Stimulated activated CD4-positive, alpha-beta T cell treated with anti-CD3 and anti-CD28 coated beads, Interleukin-2, amount 100 ng/mL, for 4 hours (primary cell): ENCODE measurements around the gene COA3.

Experiments used
- DNase-seq: peaks from one replicate; pipeline ENCODE4 v3.0.0-alpha.2; 2020; ENCODE audit warnings: low read depth

COA3 gene

GRCh38 chr17:42750739-42751344, 47.7 kb downstream of the COA3 start:
- DNase-seq, result no peak

DNA sequence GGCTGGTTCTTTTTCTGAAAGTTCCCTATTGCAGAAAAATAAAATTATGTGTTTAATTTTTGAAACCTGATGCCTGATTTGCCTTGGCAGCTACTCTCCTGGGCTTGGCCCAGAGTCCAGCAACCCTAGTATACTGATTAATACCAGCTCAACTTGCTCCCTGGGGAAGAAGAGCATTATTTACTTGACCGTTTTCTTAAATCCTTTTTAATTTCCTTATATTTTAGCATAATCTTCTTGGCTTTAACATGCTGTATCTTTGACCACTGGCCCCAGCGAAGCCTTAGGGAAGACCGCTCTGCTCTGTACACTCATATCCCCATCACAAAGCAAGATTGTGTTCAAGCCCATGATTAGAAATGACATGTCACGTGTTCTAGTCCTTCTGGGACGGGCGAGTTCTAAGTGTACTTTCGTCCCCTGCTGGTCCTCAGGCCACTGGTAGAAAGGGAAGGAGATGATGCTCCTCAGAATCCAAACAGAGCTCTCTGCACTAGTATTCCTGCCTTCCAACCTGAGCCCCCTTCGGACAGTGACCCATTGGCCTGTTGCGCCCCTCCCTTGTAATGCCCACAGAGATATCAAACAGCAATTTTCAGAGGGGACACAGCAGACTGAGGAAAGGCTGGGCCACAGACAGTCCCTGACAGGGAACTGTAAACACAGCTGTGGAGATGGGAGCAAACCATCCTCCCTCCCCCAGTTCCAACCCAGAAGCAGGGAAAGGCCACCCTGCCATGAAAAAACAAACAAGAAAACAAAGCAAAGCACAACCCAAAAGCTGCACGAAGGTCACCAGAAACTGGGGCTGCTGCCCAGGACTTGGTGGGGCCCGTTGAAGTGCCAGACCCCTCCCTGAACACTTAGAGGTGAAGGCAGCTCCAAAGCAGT, 49.4 kb downstream of the COA3 start:
- no peak for DNase-seq

DNA sequence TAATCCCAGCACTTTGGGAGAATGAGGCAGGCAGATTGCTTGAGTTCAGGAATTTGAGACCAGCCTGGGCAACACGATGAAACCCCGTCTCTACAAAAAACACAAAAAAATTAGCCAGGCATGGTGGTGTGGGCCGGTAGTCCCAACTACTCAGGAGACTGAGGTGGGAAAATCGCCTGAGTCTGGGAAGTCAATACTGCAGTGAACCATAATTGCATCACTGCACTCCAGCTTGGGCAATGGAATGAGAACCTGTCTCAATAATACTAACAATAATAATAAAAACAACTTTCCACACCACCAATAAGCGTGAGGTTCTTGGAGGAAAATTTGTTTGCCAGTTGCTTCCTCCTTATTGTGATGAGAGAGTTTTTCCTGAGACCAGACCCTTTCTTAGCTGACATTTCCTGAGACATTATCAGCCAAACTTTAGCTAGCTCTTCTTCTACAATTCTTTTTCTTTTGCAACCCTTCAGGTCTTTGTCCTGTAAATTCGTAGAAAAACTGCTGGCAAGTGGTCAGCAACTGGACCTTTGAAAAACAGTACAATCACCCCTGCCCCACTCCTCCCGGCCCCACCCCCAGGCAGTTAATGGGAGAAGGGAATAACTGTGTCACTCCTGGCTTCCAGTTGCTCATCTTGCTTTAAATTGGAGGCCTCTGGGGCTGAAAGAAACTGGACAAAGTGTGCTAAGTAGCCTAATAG, 50.1 kb downstream of the COA3 start:
- DNase-seq, result no peak
